Testis (tissue), 2 donors: ENCODE data around the gene JTB.

Experiments
- POLR2A ChIP-seq: fragments of 450-650 bp; IDR thresholded peaks from one replicate; pipeline ENCODE4 v1.6.1; 2017; ENCODE audit warnings: antibody characterized with exemption, mild to moderate bottlenecking, moderate library complexity
- TF ChIP-seq, protein P1 (sequence below), 3 experiments: fragments of 450-650 bp in 2 of 3; fragments of 200-600 bp in 1 of 3; sonication (generic) in 1 of 3; IDR thresholded peaks; one replicate each; pipeline ENCODE4 v1.5.1; 2016 to 2019; ENCODE audit warnings: antibody characterized with exemption in 3 of 3, mild to moderate bottlenecking in 2 of 3, moderate library complexity in 1 of 3

DNA sequence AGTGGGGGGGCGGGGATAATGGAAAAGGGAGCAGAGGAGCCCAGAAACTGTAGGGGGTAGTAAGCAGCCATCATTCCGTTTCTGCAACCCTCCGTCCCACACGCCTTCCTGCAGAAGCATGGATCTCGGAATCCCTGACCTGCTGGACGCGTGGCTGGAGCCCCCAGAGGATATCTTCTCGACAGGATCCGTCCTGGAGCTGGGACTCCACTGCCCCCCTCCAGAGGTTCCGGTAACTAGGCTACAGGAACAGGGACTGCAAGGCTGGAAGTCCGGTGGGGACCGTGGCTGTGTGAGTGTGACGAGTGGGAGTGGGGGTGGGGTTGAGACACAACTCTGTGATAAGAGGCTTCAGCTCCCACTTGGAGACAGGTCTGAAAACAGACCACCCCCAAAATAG lies 9.1 kb downstream of the JTB start:
- TF ChIP-seq, protein P1, sequence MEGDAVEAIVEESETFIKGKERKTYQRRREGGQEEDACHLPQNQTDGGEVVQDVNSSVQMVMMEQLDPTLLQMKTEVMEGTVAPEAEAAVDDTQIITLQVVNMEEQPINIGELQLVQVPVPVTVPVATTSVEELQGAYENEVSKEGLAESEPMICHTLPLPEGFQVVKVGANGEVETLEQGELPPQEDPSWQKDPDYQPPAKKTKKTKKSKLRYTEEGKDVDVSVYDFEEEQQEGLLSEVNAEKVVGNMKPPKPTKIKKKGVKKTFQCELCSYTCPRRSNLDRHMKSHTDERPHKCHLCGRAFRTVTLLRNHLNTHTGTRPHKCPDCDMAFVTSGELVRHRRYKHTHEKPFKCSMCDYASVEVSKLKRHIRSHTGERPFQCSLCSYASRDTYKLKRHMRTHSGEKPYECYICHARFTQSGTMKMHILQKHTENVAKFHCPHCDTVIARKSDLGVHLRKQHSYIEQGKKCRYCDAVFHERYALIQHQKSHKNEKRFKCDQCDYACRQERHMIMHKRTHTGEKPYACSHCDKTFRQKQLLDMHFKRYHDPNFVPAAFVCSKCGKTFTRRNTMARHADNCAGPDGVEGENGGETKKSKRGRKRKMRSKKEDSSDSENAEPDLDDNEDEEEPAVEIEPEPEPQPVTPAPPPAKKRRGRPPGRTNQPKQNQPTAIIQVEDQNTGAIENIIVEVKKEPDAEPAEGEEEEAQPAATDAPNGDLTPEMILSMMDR (IDR thresholded peaks at IDR 0.05): no peak
- no peak for TF ChIP-seq POLR2A
